ENCODE measurements around the gene CNTN4.

DNA sequence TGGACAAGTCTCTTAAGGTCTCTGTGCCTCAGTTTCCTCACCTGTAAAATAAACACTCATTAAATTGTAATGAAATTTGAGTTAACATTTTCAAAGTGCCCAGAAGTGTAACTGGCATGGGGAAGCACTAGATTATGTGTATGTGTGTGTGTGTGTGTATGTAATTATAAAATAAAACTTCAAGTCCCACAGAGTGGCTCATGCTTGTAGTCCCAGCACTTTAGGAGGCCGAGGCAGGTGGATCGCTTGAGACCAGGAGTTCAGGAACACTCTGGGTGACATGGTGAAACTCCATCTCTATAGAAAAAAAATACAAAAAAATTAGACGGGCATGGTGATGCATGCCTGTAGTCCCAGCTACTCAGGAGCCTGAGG lies 608.2 kb downstream of the CNTN4 start:
- TF ChIP-seq CTCF (IDR thresholded peaks at IDR 0.05): no peak
- TF ChIP-seq POLR2A (IDR thresholded peaks at IDR 0.05): no peak
- TF ChIP-seq POLR2AphosphoS5 (IDR thresholded peaks at IDR 0.05): no peak

All from breast epithelium (tissue), 3 donors.